CD4-positive, alpha-beta T cell treated with Interleukin-15 for 1 hour (primary cell): Measurements from ENCODE around the gene CD300LF.

Experiments
- DNase-seq: peaks from one replicate; pipeline ENCODE4 v3.0.0-alpha.2; 2020

CD300LF gene

DNA sequence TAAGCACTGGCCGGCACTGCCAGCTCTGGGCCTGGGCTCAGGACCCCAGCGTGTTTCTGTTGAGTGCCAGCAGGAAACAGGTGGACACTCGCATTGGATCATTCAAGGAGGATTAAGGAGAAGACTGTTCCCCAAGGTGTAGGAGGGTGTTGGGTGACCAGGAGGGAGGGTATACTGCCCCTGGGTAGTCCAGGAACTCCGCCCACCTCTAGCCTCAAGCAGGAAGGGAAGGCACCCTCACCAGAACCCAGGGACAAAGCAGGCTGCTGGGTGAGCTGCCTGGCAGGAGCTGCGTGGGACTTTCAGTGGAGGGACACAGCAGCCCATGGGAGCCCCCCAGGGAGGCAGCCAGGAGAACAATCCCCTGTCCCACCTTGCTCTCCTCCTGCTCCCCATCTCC lies 16.6 kb upstream of the CD300LF start:
- DNase-seq, result no peak

DNA sequence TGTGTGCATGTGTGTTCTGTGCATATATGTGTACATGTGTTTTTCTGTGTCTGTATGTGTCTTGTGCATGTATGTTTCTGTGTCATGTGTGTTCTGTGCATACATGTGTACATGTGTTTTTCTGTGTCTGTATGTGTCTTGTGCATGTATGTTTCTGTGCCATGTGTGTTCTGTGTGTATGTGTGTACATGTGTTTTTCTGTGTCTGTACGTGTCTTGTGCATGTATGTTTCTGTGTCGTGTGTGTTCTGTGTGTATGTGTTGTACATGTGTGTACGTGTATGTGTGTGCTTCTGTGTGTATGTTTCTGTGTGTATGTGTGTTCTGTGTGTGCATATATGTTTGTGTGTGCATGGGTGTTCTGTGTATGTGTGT lies 16.0 kb upstream of the CD300LF start:
- no peak for DNase-seq

- DNase-seq, result no peak
Measured at GRCh38 chr17:74728033-74728701, 15.4 kb upstream of the CD300LF start.

DNA sequence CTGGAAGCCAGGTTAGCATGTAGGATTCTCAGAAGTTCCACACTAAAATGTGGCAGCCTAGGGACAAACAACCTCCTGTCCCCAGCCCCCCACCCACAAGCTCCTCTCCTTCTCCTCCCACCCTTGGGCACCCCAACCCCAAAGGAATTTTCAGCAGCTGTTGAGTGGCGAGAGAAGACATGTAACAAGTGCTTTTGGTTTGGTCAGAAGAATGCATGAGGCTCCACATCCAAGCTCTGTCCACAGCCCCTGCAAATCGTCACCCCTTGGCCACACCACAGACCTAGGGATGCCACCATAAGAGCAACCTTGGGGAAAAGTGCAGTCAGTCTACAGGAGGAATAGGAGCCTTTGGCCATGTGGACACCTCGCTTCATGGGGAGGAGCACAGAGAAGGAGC lies 12.4 kb upstream of the CD300LF start:
- DNase-seq, result no peak

- no peak for DNase-seq
Measured at GRCh38 chr17:74723891-74724290, 11.2 kb upstream of the CD300LF start.

GRCh38 chr17:74722782-74723181 lies 10.1 kb upstream of the CD300LF start:
- no peak for DNase-seq

- no peak for DNase-seq
Measured at GRCh38 chr17:74720506-74720905, 7.8 kb upstream of the CD300LF start.

- DNase-seq, result no peak
Measured at GRCh38 chr17:74715144-74715543, 2.4 kb upstream of the CD300LF start.

DNA sequence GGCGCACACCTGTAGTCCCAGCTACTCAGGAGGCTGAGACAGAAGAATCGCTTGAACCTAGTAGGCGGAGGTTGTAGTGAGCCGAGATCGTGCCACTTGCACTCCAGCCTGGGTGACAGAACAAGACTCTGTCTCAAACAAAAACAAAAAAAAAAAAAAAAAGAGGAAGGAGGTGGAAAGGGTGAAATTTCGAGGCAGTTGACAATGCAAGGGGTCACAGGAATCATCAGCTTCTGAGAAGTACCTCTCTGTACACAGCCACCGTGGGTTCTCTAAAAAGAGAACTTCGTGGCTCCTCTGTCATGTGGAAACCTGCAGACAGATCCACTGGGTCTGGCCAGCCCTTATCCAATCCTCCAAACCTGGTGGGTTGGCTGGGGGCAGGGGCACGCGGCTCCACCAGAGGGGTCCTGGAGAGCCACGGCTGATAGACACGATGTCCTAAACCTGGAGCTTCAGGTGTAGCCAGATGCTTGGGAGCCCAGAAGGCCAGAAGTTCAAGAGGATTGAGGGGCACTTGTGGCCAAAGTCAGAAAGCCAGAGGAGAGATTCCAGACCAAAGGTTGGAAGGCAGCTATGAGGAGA lies 540 bp upstream of the CD300LF start:
- no peak for DNase-seq

DNA sequence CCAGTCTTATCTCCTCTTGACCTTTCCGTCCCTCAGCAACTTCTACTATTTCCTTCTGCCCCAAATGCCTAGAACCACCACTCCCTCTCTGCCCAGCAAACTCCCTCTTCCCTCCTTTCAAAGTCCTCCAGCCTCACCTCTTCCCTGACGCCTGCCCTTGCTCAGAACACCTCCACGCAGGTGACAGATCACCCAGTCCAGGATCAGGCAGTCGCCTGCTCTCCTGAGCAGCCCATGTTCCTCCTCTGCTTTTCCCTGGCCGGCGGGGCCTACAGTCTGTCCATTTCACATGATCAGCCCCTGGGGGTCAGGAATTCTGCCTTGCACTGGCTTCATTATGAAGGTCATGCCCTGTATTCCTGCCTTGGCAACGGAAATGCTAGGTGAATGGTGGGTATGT lies 422 bp downstream of the CD300LF start:
- no peak for DNase-seq

- DNase-seq, result no peak
Measured at GRCh38 chr17:74711058-74711824, 1.5 kb downstream of the CD300LF start.

DNA sequence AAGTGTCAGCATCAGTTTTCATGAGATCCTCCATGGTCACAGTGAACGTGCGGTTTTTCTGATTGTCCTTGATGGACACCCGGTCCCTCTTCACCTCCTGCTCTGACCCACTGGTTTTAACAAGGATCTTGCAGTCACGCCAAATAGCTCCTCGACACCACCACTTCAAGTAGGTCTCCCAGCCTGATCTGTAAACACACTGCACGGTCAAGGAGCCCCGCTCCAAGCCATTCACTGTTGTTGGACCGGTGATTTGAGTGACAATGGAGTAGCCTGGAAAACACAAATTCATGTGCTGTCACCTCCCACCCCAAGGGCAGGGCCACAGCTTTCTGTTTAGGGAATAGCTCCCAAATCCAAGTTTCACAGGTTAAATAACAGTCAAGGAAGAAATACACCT lies 8.2 kb downstream of the CD300LF start:
- DNase-seq, result no peak

GRCh38 chr17:74703311-74703710 lies 9.4 kb downstream of the CD300LF start:
- DNase-seq, result no peak

GRCh38 chr17:74702116-74702871 lies 10.4 kb downstream of the CD300LF start:
- no peak for DNase-seq

- DNase-seq, result no peak
Measured at GRCh38 chr17:74699236-74699635, 13.5 kb downstream of the CD300LF start.

DNA sequence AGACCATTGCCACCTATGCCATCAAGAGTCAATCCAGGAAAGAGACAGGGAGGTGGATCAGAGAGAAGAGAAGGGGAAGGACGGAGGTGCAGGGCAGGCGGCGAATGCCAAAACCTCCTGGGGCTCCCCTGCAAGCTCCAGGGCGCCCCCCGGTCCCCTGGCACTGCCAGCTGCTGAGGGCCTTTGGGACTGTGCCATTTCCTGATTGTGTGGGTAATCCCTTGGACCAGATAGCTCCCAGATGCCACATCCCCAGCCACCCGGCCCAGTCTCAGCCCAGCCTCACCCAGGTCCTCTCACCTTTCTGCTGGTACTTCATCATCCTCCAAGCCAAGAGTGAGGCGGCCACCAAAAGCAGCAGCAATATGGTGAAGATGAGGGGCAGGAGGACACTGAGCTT lies 14.7 kb downstream of the CD300LF start:
- DNase-seq, result no peak

- DNase-seq, result no peak
Measured at GRCh38 chr17:74697515-74697914, 15.2 kb downstream of the CD300LF start.

GRCh38 chr17:74695629-74696028 lies 17.1 kb downstream of the CD300LF start:
- DNase-seq, result no peak

DNA sequence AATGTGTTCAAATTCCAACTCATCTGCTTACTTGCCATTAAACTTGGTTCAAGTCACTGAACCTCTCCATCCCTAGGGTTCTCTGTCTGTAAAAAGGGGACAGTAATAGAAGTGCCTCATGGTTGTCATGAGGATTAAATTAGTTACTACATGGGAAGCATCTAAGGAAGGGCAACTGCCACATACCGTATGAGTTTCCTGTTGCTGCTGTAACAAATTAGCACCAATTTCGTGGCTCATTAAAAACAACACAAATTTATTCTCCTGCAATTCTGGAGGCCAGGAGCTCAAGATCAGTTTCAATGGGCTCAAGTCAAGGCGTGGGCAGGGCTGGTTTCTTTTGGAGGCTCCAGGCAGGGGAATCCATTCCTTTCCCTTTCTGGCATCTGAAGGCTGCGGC lies 18.6 kb downstream of the CD300LF start:
- no peak for DNase-seq

- DNase-seq, result no peak
Measured at GRCh38 chr17:74691151-74691550, 21.6 kb downstream of the CD300LF start.

DNA sequence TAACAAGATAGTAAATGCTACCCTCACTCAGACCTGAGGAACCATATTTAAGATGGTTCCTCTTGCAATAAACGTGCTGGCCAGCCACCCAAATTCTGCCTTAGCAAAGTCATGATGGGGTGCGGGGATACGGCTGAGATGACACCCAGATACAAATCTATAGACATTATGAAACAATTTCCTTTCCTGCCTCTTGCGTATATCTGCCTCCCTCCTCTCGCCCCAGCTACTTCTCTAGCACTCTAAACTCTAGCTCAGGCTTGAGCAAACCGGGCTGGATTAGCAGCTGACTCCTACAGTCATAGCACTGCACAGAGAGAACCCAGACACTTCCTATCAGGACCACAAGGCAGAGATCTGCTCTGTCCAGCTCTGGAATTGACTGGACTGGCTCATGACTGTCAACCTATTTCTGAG lies 22.3 kb downstream of the CD300LF start:
- peak; percentile 65 for DNase-seq

- no peak for DNase-seq
Measured at GRCh38 chr17:74687886-74688285, 24.8 kb downstream of the CD300LF start.

DNA sequence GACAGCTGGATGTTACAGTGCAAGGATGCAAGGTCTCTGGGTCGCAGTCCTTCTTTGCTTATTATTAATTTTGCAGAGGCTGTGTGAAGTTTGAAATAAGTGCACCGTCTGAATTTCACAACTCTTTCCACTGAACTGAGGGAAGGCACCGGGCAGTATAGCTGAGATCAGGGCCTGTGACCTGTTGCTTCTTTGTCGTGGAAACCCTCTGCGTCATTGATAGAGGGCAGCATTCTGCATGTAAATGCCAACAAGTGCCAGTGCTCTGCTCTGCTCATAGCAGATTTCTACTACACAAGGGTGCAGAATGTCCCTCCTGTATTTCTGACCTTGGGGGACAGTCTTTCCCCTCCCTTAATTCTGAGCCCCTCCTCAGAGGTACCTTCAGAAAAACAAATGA lies 26.0 kb downstream of the CD300LF start:
- DNase-seq, result peak; percentile 38
